Adipose tissue (tissue), 3 donors: Measurements from ENCODE around the gene MACROD2. TPM values are rescaled to one million over a fixed set of nuclear protein-coding genes. Genes with fewer than 3 reads are reported as not detected.

Source experiments
- H3K27ac ChIP-seq: one replicate; pipeline ENCODE4 v1.5.1; 2013; ENCODE audit warnings: low read depth, low read length
- WGBS, 3 donors: extraction: QIAGEN DNeasy Blood & Tissue Kit; methylation state at CpG; one replicate each; pipeline ENCODE4 v1.1.7; 2013; 5-methylcytosine and 5-hydroxymethylcytosine counted together
- polyA plus RNA-seq, 3 donors: library from polyadenylated mRNA; stranded (reverse); fragments of 200-250 nt; gene quantifications; one replicate each; pipeline ENCODE4 v1.2.3, GENCODE V29; 2013
- donor health status: healthy with polysubstance abuse.
- donor health status: Bipolar disorder and iron deficiency.
- donor health status: healthy.

MACROD2 gene
- polyA plus RNA-seq, 3 donors = 0.11 to 0.98 (median 0.56) TPM

DNA sequence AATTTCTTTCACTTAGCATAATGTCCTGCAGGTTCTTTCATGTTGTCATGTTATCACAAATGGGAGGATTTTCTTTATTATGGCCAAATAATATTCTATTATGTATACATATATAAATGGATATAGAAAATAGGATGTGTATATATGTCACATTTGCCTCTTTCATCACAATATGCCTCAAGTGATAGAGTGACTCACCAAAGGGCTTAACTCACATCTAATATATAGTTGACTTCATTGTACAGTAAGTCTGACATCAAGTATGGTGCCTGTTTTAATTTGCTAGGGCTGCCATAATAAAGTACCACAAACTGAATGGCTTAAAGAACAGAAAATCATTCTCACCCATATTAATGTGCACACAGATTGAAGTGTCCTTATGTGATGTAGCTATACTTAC, 778.2 kb downstream of the MACROD2 start:
- no peak overlapping the region for H3K27ac ChIP-seq

GRCh38 chr20:14775778-14776177, 780.5 kb downstream of the MACROD2 start:
- 53 to 63% (median 59%) methylated on average over 2 of the region's 2 CpGs for WGBS, 3 donors

GRCh38 chr20:14777591-14777990, 782.3 kb downstream of the MACROD2 start:
- 78 to 93% (median 81%) methylated on average over 3 of the region's 3 CpGs for WGBS, 3 donors
- H3K27ac ChIP-seq = no peak overlapping the region

More at GRCh38 chr20:14775778-14776177, 780.5 kb downstream of the MACROD2 start:
- no peak overlapping the region for H3K27ac ChIP-seq

GRCh38 chr20:14778096-14778495, 782.8 kb downstream of the MACROD2 start:
- 66 to 91% (median 71%) methylated on average over 6 of the region's 6 CpGs for WGBS, 3 donors
- no peak overlapping the region for H3K27ac ChIP-seq

GRCh38 chr20:14778875-14779274, 783.6 kb downstream of the MACROD2 start:
- WGBS, 3 donors = 87 to 94% (median 91%) methylated on average over 3 of the region's 3 CpGs
- no peak overlapping the region for H3K27ac ChIP-seq

- no peak overlapping the region for H3K27ac ChIP-seq
- 72 to 95% (median 74%) methylated on average over 2 of the region's 2 CpGs for WGBS, 3 donors
Observed at GRCh38 chr20:14780508-14780907, 785.2 kb downstream of the MACROD2 start.

- 86 to 95% (median 92%) methylated on average over 2 of the region's 2 CpGs for WGBS, 3 donors
- no peak overlapping the region for H3K27ac ChIP-seq
Observed at GRCh38 chr20:14782731-14783130, 787.4 kb downstream of the MACROD2 start.

DNA sequence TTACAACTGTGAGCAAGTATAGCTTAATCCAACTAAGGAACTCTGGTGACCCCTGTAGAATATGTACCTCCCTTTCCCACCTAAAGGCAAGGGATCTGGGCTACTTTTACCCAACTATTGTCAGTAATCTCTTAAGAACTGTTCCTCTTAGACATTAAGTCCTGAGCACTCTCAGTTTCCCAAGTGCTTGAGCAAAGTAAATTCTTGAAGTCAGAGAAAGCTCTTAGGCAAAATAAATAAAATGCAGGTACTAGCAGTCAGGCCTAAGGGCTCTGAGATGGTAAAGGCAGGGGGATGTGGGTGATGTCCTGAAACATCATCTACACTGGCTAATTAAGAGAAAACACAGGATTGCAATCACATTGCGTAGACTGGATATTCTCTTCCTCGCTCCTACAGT, 788.5 kb downstream of the MACROD2 start:
- H3K27ac ChIP-seq = no peak overlapping the region
- 94 to 97% (median 97%) methylated on average over 2 of the region's 2 CpGs for WGBS, 3 donors

DNA sequence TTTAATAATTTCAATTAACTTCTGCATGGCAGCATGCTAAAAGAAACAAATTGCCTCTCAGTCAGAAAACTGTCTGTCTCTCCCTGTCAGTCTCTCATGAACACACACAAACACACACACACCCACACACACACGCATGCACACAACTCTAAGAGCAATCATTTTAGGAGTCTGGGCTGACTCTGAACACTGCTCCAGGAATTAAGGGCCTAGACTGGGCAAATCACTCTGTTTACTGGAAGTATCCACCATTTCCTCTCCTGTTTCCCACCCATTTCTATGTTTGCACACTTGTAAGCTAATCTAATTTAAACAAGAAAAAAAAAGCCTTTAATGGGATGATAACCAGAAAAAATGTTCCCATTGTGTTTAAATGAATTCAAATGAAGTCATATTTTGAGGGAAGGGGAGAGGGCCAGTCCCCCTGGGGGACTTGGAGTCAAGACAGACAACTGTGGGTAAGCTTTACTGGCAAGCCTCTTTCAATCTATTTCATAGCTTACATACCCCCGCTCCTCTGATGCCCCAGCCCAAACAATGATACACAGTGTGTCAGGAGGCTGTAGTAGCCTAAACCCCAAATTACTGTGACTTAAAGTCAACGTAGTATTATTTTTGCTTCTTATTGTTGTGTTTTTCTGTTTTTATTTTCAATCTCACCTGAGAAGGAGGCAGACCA, 789.9 kb downstream of the MACROD2 start:
- no peak overlapping the region for H3K27ac ChIP-seq
- 89 to 90% (median 89%) methylated on average over 3 of the region's 3 CpGs for WGBS, 3 donors

DNA sequence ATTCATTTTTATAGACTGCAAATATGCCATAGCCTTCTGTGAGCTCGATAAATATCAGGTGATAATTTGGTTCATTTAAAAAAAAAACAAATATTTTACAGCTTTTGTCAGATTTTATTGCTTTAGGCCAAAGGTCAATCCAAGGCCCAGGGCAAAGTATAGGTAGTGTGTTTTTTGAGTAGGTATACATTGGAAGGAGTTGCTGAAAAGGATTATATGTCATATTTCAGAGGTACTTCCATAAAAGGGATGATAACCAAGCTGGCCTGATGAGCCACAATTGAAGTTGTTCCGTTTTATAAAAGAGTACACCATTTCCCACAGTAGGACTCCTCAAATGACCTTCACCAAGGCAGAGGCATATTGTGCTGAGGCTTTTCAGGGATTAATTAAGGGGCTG, 794.9 kb downstream of the MACROD2 start:
- no peak overlapping the region for H3K27ac ChIP-seq
- 89 to 94% (median 92%) methylated on average over 2 of the region's 2 CpGs for WGBS, 3 donors

DNA sequence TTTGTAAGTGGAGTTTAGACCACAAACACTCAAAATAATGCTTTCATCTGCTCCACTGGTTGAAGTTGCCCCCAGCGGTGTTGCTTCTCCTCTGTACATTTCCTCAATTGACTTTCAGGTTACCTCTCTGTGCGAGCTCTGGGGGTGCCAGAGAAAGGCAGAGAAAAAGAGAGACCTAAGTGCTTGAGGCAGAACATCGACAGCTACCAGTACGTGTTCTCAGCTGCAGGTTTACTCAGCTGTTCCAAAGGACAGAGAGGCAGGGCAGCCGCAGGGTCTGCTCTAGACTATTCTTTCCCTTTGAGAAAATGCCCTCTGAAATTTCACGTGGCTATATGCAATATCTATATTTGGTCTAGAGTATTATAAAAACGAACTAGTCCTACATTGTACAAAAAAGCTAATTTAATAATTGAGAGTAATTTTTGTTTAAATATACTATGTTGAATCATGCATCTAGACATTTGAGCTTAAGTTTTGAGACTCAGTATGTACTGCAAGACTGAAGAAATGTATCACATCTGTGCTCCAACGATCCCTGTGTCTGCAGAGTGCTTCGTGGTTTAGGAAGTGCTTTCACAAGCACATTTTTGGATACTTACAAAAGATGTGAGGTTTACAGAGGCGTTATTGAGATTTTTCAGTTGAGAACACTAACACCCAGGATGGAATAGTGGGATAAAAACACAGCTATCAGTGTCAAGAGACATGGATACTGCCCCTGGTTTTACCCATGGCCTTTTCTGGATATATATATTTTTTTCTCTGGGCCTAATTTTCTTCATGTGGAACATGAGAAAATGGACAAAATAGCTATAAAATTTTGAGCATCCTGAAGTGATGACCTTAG, 795.7 kb downstream of the MACROD2 start:
- 57 to 71% (median 69%) methylated on average over 10 of the region's 10 CpGs for WGBS, 3 donors
- no peak overlapping the region for H3K27ac ChIP-seq

DNA sequence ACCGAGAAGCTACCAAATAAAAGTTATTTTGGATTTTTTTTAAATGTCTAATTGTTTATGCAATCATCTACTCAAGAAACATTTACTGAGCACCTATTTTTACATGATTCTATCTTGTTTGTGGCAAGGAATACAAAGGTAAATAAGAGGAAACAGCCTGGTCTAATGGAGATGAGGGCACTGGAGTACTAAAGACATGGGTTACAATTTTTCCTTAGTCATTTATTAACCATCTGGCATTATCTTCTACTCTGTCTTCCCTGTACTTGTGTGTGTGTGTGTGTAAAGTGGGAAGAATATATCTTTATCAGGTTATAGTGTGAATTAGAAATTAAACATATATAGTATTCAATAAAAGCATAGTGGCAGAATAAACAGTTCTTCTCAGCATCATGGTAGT, 797.6 kb downstream of the MACROD2 start:
- WGBS, 3 donors = 90 to 96% (median 91%) methylated on average over 1 of the region's 1 CpG
- H3K27ac ChIP-seq = no peak overlapping the region

GRCh38 chr20:14799545-14800216, 804.4 kb downstream of the MACROD2 start:
- 71 to 75% (median 72%) methylated on average over 5 of the region's 5 CpGs for WGBS, 3 donors
- no peak overlapping the region for H3K27ac ChIP-seq

DNA sequence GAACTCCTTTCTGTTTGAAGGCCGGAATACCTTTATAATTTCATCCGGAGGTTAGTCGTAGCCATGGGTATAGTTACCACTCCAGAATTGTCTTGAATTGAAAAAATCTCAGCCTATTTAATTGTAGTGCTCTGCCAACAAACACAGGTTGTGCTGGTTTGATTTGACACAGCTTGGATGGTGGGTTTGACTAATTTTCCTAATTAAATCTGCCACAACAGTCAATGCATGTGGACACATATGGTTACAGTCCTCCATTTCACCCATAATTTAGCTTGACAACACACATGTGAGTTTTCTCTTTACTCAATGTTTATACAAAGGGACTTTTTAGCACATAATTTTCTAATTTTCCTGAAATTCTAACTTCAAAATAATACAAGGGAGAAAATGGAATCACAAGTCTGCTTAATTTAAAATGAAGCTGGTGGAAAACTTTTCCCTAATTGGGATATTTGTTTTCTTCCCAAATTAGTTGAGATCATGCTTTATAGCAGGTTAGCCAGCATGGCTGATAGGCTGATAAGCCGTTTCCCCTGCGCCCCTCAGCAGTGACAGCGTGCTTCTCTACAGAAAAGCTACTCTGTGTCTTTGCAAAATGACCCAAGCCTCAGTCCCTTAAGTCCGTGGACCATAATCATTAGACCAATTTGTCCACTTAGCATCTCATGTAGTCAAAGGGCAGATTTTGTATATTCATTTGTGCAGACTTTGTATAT, 805.5 kb downstream of the MACROD2 start:
- 72 to 83% (median 80%) methylated on average over 7 of the region's 7 CpGs for WGBS, 3 donors
- no peak overlapping the region for H3K27ac ChIP-seq

DNA sequence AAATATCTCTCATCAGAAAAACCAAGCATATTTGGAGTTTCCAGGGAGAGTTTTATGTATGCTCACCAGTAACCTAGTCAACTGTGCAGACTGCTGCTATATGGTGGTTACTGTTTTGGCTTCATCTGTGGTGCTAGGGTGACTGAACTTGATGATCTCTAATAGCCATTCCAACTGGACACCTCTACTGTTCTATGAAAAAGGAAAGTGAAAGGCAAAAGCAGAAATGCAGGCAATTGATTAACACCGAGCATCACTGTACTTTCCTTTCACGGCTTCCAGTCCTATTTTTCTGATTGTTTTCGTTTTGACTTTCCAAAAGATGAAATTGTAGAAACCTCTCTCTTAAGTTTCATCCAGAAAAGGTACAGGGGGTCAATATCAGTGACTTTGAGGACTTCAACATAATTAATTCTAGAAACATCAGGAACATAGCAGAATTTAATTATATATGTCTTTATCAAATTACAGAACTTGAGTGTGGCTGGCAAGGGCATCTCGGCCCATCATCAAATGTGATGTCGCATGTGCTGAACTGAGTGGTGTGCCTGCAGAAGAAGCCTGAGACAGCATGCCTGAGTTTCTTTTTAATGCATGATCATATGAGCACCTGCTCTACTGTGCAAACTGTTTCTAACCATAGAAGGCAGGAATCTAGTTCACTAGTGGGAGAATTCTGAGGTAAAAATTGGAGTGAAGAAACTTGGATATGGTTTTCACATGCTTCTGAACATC, 806.4 kb downstream of the MACROD2 start:
- 89 to 93% (median 92%) methylated on average over 5 of the region's 5 CpGs for WGBS, 3 donors
- no peak overlapping the region for H3K27ac ChIP-seq

- WGBS, 3 donors = 76 to 91% (median 90%) methylated on average over 2 of the region's 2 CpGs
- H3K27ac ChIP-seq = no peak overlapping the region
Observed at GRCh38 chr20:14807224-14807623, 811.9 kb downstream of the MACROD2 start.

- no peak overlapping the region for H3K27ac ChIP-seq
- 88 to 94% (median 91%) methylated on average over 2 of the region's 2 CpGs for WGBS, 3 donors
Observed at GRCh38 chr20:14815340-14815739, 820.0 kb downstream of the MACROD2 start.

DNA sequence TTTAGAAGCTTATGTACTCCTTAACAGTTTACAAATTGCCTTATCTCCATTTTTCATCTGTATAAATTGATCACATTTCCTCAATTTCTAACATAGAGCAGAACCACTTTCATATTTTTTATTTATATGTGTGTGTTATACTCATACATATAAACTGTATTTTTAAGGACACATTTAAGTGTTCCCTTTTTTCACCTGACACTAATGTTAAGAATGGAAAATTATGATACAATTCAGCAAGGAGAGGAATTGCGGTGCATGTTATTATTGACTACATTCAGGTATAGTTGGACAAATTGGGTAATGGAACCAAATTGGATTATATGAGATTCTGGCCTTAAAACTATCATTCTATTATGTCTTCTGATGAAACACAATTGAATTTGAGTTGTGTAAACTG, 821.2 kb downstream of the MACROD2 start:
- no peak overlapping the region for H3K27ac ChIP-seq
- WGBS, 3 donors = 95 to 100% (median 97%) methylated on average over 1 of the region's 1 CpG
